HCT116 (cell line): ENCODE data around the gene ABCG8.

Experiments
- CTCF ChIP-seq, 3 experiments: fragments of 200-600 bp in 1 of 3; sonication (generic) in 1 of 3; IDR thresholded peaks in 2 of 3; conservative IDR thresholded peaks in 1 of 3; 2 replicates each; pipeline ENCODE4 v1.5.1; 2012 to 2017; ENCODE audit warnings: low read depth in 2 of 3, low read length in 2 of 3, antibody characterized with exemption in 1 of 3, borderline replicate concordance in 1 of 3, control low read depth in 1 of 3, mild to moderate bottlenecking in 1 of 3, mixed read lengths in 1 of 3, mixed run types in 1 of 3, moderate library complexity in 1 of 3; ENCODE audit not compliant: insufficient read depth in 1 of 3
- EGR1 ChIP-seq: IDR thresholded peaks from 2 replicates; pipeline ENCODE4 v1.6.1; 2012; ENCODE audit warnings: low read depth
- EZH2 ChIP-seq: fragments of 200-600 bp; sonication (generic); IDR thresholded peaks from 2 replicates; pipeline ENCODE4 v1.6.1; 2017; ENCODE audit warnings: antibody characterized with exemption, mixed run types
- EZH2phosphoT487 ChIP-seq: fragments of 200-600 bp; IDR thresholded peaks from 2 replicates; pipeline ENCODE4 v1.6.1; 2018; ENCODE audit warnings: antibody characterized with exemption, borderline replicate concordance
- JUND ChIP-seq: IDR thresholded peaks from 2 replicates; pipeline ENCODE4 v1.6.1; 2012
- POLR2A ChIP-seq: IDR thresholded peaks from 2 replicates; pipeline ENCODE4 v1.7.0; 2011; ENCODE audit warnings: borderline replicate concordance; ENCODE audit not compliant: insufficient read depth, insufficient read length; ENCODE audit errors: extremely low read depth
- POLR2AphosphoS5 ChIP-seq: IDR thresholded peaks from 2 replicates; pipeline ENCODE4 v1.6.1; 2011; ENCODE audit warnings: mild to moderate bottlenecking, low read depth, low read length, moderate library complexity
- SIN3A ChIP-seq: IDR thresholded peaks from 2 replicates; pipeline ENCODE4 v1.6.1; 2012; ENCODE audit warnings: low read depth
- SP1 ChIP-seq: IDR thresholded peaks from 2 replicates; pipeline ENCODE4 v1.6.1; 2012; ENCODE audit warnings: low read depth
- ZBTB33 ChIP-seq: IDR thresholded peaks from 2 replicates; pipeline ENCODE4 v1.6.1; 2011; ENCODE audit warnings: mild to moderate bottlenecking, low read length, moderate library complexity; ENCODE audit not compliant: insufficient replicate concordance; ENCODE audit errors: extremely low read depth
- ZFX ChIP-seq: fragments of 450-650 bp; IDR thresholded peaks from 2 replicates; pipeline ENCODE4 v1.6.1; 2017
- ZNF274 ChIP-seq: fragments of 200-500 bp; sonication (Bioruptor generic); IDR thresholded peaks from 2 replicates; pipeline ENCODE4 v1.6.1; 2014; ENCODE audit warnings: mild to moderate bottlenecking, low read depth, low read length, inconsistent platforms

GRCh38 chr2:43887176-43887575, 48.4 kb downstream of the ABCG8 start:
- TF ChIP-seq EZH2phosphoT487 (no peak), ZFX (no peak), POLR2A (no peak), CTCF (IDR thresholded peaks at IDR 0.05 in 2 of 3, conservative IDR thresholded peaks at IDR 0.05 in 1 of 3; ENCODE audit: borderline replicate concordance in 1 of 3, insufficient read depth in 1 of 3, low read depth in 2 of 3, low read length in 2 of 3) (no peak), SP1 (no peak), ZNF274 (no peak), SIN3A (no peak), ZBTB33 (no peak), POLR2AphosphoS5 (no peak), EGR1 (no peak), EZH2 (no peak), JUND (no peak)
